Mesodermal cell (in vitro differentiated cells): ENCODE measurements around the gene IKZF1.

Experiments
- H3K27ac ChIP-seq: 2 replicates; pipeline ENCODE4 v1.7.0; 2013; ENCODE audit warnings: mild to moderate bottlenecking, low read depth, low read length, moderate library complexity; ENCODE audit not compliant: severe bottlenecking
- H3K36me3 ChIP-seq: 2 replicates; pipeline ENCODE4 v1.7.1; 2013; ENCODE audit warnings: mild to moderate bottlenecking, low read length, moderate library complexity; ENCODE audit not compliant: control insufficient read depth, insufficient read depth
- H3K4me1 ChIP-seq: one replicate; pipeline ENCODE4 v1.7.1; 2013; ENCODE audit warnings: mild to moderate bottlenecking, low read length; ENCODE audit not compliant: insufficient read depth, control insufficient read depth, poor library complexity, severe bottlenecking
- H3K4me3 ChIP-seq: 2 replicates; pipeline ENCODE4 v1.7.0; 2013; ENCODE audit warnings: low read length, control low read depth, mild to moderate bottlenecking; ENCODE audit not compliant: insufficient read depth, poor library complexity, severe bottlenecking; ENCODE audit errors: extremely low read depth
- H3K9me3 ChIP-seq: 2 replicates; pipeline ENCODE4 v1.7.1; 2013; ENCODE audit warnings: mild to moderate bottlenecking, low read length, moderate library complexity; ENCODE audit not compliant: control insufficient read depth
- WGBS, 2 experiments: methylation state at CpG; one replicate each; pipeline ENCODE4 v1.1.5; 2013; ENCODE audit warnings: missing lambda C conversion rate in 2 of 2; ENCODE audit not compliant: insufficient coverage in 2 of 2; 5-methylcytosine and 5-hydroxymethylcytosine counted together

Gene IKZF1

DNA sequence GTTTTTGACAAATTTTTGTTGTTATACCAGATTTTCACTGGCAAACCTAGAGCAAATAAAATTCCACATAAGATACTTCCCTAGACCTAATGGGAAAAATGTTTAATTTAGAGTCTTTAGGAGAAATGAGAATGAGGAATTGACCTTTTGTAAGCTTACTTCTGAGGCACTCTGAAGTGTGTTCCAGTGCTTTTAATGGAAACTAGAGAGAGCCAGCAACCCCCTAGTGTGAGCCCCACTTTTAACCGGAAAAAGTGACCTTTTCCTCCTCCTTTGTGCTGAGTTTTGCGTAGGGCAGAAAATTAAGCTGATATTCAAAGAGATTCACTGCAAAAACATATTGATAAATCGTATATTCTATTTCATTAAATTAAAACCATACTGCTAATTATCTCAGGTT, 5.2 kb downstream of the IKZF1 start:
- no peak overlapping the region for H3K27ac ChIP-seq
- H3K9me3 ChIP-seq = no peaks in the 10 kb centered on the region
- WGBS, 2 experiments = no CpG with 5 or more reads among the region's 3 CpGs
- no peaks in the 10 kb centered on the region for H3K36me3 ChIP-seq
- H3K4me3 ChIP-seq = no peak overlapping the region
- H3K4me1 ChIP-seq = peaks cover 5% of the 10 kb centered on the region

DNA sequence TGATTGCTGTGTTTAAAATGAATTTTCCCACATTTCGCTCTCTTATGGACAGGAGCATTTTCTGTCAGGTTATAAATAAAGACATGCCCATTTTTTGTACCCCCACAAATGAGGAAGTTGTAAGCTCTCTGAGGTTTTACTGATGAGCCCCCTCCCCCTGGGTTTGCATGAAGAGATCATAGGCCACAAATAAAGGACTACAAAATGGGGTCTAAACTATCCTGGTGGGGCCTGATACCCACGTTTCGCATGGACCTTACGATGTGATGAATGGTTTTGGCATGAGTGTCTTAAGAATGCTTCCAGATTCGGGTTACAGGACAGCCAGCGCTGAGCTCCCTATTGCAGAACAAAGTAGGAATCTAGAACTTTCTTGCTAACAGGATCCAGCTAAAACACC, 5.8 kb downstream of the IKZF1 start:
- no peak overlapping the region for H3K27ac ChIP-seq
- H3K9me3 ChIP-seq = no peaks in the 10 kb centered on the region
- 67% methylated on average over 4 to 5 of the region's 6 CpGs for WGBS, 2 experiments
- H3K4me1 ChIP-seq = peaks cover under 1% of the 10 kb centered on the region
- no peaks in the 10 kb centered on the region for H3K36me3 ChIP-seq
- no peak overlapping the region for H3K4me3 ChIP-seq

GRCh38 chr7:50310956-50311355, 6.4 kb downstream of the IKZF1 start:
- Histone ChIP-seq H3K27ac (no peak overlapping the region), H3K4me3 (no peak overlapping the region), H3K4me1 (peaks cover under 1% of the 10 kb centered on the region), H3K9me3 (no peaks in the 10 kb centered on the region), H3K36me3 (no peaks in the 10 kb centered on the region)
- 60% methylated on average over 1 of the region's 1 CpG; no CpG with 5 or more reads in 1 of the 2 experiments for whole genome bisulfite sequencing, 2 experiments

DNA sequence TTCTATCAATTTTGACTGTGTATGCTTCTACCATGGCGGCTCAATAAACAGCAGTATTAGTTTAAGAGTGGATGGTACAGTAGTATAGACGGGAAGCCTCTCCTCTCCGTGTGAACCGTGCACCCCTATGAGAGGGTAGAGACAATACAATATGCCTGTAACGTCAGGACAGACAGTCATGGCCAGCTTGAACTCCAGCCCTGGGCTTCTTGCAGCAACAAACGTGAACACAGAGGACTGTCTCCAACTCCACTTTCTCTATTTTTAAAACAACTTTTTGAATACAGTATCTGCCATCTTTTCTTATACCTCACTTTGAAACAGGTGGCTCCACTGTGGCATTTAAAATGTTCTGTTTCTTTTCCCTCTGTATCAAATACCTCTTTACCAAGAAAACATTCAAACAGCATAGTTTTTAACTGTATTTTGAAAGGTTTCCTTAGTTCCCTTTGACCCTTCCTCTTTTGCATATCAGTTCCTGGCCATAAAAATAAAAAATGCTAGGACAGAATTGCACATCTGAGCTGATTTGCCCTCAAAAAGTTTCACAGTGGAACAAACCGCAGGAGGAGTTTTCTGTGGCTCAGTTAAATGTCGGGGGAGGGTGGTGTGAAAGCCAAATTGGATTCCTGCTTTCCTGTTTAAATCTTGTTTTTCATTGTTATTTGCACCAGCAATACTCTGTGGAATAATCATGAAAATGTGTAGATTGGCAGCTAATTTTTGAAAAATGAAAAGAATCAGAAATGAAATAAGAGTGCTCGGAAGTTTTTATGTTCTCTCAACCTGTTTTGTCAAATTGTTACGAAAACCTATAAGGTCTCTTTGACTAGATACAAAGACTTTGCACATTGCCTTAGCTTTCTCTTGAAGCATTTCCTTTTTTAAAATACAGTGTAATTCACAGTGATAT, 8.0 kb downstream of the IKZF1 start:
- WGBS, 2 experiments = 59 to 76% methylated on average over 6 to 10 of the region's 10 CpGs
- no peaks in the 10 kb centered on the region for H3K9me3 ChIP-seq

GRCh38 chr7:50314836-50315592, 10.5 kb downstream of the IKZF1 start:
- no peaks in the 10 kb centered on the region for H3K9me3 ChIP-seq
- H3K4me1 ChIP-seq = peaks cover 4% of the 10 kb centered on the region
- H3K27ac ChIP-seq = no peak overlapping the region
- no peak overlapping the region for H3K4me3 ChIP-seq
- WGBS, 2 experiments = 44 to 54% methylated on average over 5 to 9 of the region's 11 CpGs
- H3K36me3 ChIP-seq = no peaks in the 10 kb centered on the region

More for the DNA sequence above, 8.0 kb downstream of the IKZF1 start:
- H3K4me1 ChIP-seq = peaks cover 4% of the 10 kb centered on the region
- no peak overlapping the region for H3K27ac ChIP-seq
- no peak overlapping the region for H3K4me3 ChIP-seq
- H3K36me3 ChIP-seq = no peaks in the 10 kb centered on the region

- Histone ChIP-seq H3K27ac (no peak overlapping the region), H3K9me3 (no peaks in the 10 kb centered on the region), H3K4me1 (peaks cover 4% of the 10 kb centered on the region), H3K36me3 (no peaks in the 10 kb centered on the region), H3K4me3 (no peak overlapping the region)
- 57 to 65% methylated on average over 9 to 13 of the region's 14 CpGs for WGBS, 2 experiments
These were observed 11.5 kb downstream of the IKZF1 start for GRCh38 chr7:50315739-50316671.

- no peak overlapping the region for H3K27ac ChIP-seq
- no peaks in the 10 kb centered on the region for H3K9me3 ChIP-seq
- peaks cover 4% of the 10 kb centered on the region for H3K4me1 ChIP-seq
- no peak overlapping the region for H3K4me3 ChIP-seq
- H3K36me3 ChIP-seq = no peaks in the 10 kb centered on the region
- 100% methylated on average over 3 to 4 of the region's 7 CpGs for WGBS, 2 experiments
These were observed 12.7 kb downstream of the IKZF1 start for GRCh38 chr7:50317221-50317678.

GRCh38 chr7:50317697-50318669, 13.5 kb downstream of the IKZF1 start:
- no peak overlapping the region for H3K4me3 ChIP-seq
- H3K9me3 ChIP-seq = no peaks in the 10 kb centered on the region
- H3K27ac ChIP-seq = no peak overlapping the region
- WGBS, 2 experiments = 93 to 97% methylated on average over 10 to 15 of the region's 17 CpGs
- no peaks in the 10 kb centered on the region for H3K36me3 ChIP-seq
- peaks cover 4% of the 10 kb centered on the region for H3K4me1 ChIP-seq

GRCh38 chr7:50321487-50322067, 17.1 kb downstream of the IKZF1 start:
- Histone ChIP-seq H3K4me3 (no peak overlapping the region), H3K36me3 (no peaks in the 10 kb centered on the region), H3K9me3 (no peaks in the 10 kb centered on the region), H3K4me1 (no peaks in the 10 kb centered on the region), H3K27ac (no peak overlapping the region)
- 100% methylated on average over 2 of the region's 6 CpGs; no CpG with 5 or more reads in 1 of the 2 experiments for WGBS, 2 experiments
